Right kidney (tissue), 9 donors: ENCODE measurements around the gene LILRB3.
"Not testable (repeated sequence)": the region's sequence is repeated elsewhere in the genome, so short reads cannot be mapped to it uniquely, and the experiment has no call there.

ENCODE experiments used
- DNase-seq: peaks from one replicate; pipeline ENCODE4 v3.0.0-alpha.2; 2016
- long read RNA-seq, 8 donors: transcript quantifications; one replicate each; lab custom pipeline, GENCODE V29; 2026

The LILRB3 gene
- long read RNA-seq, donor 1 = 0 reads
- long read RNA-seq, donor 2 = 0 reads
- long read RNA-seq, donor 3 = 0 reads
- long read RNA-seq, donor 4 = 0 reads
- long read RNA-seq, donor 5 = 0 reads
- long read RNA-seq, donor 6 = 0 reads
- long read RNA-seq, donor 7 = 0 reads
- long read RNA-seq, donor 8 = 0 reads

DNA sequence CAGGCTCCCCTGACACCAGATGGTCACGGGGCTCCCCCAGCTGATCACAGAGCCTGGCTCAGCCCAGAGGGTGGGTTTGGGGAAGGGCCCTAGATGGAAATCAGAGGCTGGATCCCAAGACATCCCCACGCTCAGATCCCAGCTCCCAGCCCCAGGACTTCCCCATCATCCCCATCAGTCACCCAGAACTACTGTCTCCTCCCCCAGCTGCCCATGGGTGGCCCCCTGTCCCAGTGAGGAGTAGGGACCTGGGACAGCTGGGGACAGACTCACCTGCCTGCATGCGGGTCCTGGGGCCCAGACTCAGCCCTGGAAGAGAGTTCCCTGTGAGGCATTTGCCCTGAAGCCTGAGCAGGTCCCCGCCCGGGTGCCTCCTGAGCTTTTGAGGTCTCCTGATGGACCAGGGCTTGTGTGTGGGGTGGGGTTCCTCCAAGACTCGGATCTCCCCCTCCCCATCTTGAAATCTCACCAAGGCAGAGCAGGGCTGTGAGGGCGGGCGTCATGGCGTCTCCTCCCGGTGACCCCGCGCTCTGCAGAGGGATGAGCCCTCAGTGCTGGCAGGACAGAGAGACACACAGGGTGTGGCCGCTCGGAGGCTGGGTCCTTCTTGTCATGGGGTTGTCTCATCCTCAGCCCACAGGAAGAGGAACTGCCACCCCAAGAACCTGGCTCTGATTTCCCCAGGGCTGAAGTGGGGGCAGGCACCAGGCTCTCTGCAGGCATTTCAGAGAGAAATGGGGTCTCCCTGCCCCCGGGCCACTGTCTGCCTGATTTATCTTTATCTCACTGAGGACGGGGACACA is at the start of gene LILRB3:
Gene LILRB3, minus strand, starts transcription at position 534 of the 803 bp plus-strand sequence. Its CDS starts 31 bp downstream, at position 503.
- not testable (repeated sequence) for DNase-seq

DNA sequence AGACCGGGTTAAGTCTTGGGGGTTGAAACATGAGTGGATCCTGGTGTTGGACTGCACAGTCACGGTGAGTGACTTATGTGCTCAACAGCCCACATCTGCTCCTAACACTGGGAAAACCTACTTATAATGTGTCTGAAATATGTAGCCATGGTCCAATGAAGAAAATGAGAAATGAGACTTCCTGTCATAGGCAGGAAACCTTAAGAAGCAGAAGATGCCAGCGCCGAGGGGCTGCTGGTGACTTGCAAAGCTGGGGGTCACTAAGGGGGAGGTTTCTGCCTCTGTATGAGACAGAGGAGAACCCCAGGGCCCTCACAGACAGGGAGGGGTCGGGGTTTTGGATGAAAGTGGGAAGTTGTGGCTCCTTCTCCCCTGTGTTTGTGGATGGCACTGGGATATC is 49.4 kb upstream of the LILRB3 start:
- DNase-seq = not testable (repeated sequence)

DNA sequence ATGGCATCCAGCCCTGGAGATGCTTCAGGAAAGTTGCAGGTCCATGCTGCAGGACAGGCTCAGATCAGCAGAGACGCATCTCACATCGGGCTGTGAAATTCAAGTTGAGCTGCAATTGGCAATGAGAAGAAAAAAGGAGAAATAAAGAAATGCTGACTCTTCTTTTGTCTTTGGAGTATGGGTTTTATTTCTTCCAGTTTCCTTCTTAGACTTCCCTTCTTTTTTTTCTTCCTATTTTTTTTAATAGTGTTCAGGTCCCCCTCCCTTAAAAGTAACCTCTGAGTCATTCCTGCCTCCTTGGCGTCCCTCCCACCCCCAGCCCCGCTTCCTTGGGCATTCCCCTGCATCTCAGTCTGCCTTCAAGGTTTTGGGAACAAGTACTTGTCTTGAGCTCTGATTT is 48.8 kb upstream of the LILRB3 start:
- not testable (repeated sequence) for DNase-seq

DNA sequence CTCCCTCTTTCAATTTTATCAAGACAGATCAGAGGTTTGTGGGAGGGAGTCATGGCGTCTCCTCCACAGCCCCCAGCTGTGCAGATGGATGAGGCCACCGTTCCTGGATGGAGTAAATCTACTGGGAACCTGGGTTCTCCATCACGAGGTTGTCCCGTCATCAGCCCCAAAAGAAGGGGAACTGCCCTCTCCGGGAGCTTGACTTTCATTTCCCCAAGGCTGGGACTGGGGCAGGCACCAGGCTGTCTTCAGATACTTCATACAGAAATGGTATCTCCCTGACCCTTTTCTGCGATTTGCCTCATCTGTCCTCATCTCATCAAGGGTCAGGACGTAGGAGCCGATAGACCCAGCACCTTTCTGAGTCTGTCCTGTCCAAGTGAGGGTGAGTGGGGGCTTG is 48.3 kb upstream of the LILRB3 start:
- DNase-seq = no peak

DNA sequence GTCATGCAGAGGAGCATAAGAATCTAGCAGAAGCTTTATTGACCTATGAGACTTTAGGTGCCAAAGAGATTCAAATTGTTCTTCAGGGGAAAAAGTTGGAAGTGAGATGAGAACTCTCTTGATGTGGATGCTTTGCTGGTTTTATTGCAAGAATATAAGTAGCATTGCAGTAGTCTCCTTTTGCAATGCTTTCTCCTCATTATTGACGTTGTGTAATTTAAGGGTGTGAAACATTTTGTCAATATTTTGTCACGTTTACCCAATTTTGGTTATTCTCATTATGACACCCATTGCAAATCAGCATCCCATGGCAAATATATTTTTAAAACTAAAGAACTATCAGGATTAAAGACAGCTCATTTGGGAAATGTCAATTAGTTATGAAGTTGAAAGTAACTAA is 46.1 kb upstream of the LILRB3 start:
- DNase-seq = no peak

DNA sequence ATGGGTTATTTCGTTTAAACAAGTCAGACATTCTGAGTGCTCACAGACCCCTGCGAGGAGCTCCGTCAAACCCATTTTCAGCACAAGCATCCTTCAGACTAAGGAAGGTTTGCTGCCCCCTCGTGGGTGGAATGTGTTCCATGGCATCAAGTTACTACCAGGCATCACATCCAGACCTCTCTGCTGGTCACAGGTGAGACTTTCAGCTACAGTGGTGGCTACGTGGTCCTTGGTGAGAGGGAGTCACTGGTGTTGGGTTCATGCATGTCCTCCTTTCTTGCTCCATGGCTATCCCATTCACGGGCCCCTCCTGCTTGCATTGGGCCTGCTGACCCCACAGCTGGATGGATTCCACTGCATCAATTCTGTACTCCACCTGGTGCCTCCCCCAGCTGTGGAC is 43.3 kb upstream of the LILRB3 start:
- DNase-seq = peak; percentile 56

DNA sequence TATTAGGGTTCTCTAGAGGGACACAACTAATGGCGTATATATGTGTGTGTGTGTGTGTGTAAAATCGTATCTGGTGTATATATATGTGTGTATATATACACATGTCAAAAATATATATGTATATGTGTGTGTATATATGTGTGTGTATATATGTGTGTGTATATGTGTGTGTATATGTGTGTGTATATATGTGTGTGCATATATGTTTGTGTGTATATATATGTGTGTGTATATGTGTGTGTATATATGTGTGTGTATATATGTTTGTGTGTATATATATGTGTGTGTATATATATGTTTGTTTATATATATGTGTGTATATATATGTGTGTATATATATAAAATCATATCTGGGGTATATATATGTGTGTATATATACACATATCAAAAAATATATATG is 39.7 kb upstream of the LILRB3 start:
- DNase-seq = no peak

DNA sequence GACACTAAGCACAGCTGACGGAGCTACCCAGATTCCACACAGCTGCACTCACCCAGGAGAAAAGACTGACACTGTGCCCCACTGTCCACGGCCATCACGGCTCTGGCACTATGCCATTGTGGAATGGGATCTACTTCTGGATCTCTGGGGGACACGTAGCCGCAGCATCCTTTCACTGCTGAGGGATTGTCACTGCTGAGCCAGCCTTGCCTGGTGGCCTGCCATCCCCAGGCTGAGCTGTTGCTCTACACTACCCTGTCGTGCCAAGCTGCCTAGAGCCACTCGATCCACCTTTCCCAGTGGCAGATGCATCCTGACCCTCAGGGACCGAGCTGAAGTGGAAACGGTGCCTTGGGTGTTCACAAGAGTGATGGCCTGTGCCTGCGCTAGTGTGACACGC is 39.3 kb upstream of the LILRB3 start:
- no peak for DNase-seq

DNA sequence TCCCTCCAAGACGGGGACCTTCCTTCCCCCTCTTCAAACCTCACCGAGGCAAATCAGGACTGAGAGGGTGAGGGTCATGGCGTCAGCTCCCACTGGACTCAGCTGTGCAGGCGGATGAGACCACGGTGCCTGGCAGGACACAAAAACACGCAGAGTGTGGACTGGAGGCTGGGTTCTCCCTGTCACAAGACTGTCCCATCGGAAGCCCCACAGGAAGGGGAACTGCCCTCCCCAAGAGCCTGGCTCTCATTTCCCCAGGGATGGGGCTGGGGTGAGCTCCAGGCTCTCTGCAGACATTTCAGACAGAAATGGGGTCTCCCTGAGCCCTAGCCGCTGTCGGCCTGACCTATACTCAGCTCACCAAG is 34.3 kb upstream of the LILRB3 start, which contains the start of gene LILRB5:
Gene LILRB5, minus strand, starts transcription at position 158 of the 365 bp plus-strand sequence. Its CDS starts 80 bp downstream, at position 78.
- no peak for DNase-seq

DNA sequence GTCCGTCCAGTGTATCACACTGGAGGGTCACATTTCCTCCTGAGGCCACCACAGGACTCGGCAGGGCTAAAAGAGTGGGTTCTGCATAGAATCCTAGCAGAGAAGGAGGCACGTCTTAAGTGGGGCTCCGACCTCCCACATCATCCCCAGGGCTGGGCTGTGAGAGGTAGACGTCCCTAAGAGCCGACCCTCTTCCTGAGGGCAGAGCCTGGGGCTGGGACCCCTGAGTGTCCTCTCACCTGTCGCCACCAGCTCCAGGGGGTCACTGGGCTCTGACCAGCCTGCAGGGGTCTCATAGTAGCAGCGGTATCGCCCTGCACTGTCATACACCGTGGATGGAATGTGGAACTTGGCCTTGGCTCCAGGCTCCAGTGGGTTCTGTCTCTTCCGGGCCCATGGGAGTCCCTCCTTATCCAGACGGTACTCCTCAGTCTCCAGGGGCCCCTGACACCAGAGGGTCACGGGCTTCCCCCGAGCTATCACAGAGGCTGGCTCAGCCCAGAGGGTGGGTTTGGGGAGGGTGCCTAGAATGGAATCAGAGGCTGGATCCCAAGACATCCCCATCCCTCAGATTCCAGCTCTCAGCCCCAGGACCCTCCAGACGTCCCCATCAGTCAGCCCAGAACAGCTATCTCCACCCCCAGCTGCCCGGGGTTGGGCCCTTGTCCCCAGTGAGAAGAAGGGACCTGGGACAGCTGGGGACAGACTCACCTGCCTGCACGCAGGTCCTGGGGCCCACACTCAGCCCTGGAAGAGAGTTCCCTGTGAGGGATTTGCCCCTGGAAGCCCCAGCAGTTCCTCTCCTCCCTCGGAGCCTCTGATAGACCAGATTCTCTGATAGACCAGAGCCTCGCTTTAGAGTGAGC is 33.7 kb upstream of the LILRB3 start:
- DNase-seq = no peak

DNA sequence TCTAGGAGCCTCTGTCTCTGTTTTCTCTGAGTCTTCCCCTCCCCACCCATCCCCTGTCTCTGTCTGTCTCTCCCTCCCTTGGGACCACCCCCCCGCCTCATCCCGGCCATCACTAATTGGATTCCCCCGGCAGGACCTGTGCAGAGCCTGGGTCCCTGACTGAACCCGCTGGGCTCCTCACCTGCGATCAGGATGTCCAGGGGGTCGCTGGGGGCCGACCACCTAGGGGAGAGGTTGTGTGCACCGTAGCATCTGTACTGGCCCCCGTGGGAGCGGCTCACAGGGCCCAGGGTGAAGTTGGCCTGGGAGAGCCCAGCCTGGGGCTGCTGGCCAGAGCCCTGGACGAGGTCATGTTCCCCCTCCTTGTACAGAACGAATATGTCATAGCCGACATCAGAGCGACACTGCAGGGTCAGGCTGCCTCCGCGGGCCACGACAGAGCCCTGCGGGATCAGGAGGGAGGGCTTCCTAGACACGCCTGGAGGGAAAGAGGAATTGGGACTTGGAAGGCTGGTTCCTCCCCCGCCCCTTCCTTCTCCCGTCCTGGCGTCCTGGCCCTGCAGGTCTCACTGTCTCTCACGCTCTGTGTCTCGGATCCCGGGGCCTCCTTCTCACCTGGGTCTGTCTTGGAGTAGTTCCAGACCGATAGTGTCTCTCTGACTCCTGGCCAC is 32.4 kb upstream of the LILRB3 start:
- no peak for DNase-seq

DNA sequence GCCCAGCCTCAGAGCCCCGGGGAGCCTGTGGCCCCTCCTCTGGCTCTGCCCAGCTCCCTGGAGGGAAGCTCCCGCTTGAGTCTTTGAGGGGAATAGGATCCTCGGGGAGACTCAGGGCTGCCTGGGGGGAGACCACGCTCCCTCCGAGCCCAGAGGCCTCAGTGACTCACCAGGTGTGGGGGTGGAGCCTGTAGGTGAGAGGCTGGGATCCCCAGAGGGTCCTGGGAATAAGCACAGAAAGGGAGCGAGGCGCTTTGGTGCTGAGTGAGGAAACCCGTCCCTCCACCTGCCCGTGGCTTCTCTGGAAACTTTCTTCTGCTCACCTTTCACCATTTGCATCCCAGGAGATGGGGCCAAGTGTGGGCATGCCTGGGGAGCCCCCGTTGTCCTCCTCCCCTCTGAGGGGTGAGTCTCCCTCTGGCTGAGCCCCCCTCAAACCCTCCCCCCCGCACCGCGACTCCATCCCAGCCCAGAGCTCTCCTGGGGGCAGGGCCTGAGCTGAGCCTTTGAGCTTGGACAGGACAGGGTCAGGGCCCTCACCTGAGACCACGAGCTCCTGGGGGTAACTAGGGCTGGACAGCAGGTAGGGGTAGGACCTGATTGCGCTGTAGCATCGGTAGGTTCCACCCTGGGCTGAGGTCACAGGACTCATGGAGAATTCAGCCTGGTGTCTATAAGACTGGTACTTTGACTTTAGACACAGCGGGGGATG is 31.5 kb upstream of the LILRB3 start:
- no peak for DNase-seq

DNA sequence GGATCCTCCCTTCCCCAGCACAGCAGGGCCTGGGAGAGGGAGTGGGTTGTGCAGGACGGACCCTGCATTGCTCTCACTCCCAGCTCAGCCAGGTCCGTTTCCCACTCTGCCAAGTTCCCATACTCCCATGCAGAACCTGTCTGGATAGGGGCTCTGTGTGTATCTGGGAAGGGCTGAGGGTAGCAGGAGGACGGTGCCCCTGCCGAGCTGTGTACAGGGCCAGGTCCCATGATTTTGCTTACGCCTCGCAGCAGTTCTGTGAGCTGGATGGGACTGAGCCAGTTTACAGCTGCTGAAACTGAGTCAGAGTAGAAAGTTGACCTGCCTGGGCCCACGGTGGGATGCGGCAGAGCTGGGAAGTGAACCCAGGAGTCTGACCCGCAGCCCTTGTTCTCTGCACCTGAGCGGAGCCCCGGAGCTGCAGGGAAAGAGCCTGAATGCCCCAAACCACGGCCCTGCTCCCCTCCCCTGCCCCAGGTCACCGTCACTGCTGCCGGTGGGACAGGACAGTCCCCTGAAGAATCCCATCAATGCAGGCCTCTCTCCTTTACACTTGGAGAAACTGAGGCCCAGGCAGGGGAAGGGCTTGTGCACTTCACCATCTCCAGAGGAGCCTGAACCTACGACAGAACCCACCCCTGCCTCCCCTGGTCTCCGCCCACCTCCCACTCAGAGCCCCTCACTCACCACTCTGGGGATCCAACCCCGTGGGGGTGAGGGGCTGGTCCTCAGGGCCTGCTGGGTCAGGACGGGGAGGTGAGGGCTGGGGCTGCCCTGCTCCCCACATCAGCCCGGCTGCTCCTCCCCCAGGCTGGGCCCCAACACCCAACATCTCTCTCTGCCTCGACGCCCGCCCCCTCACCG is 30.8 kb upstream of the LILRB3 start:
- DNase-seq = no peak

DNA sequence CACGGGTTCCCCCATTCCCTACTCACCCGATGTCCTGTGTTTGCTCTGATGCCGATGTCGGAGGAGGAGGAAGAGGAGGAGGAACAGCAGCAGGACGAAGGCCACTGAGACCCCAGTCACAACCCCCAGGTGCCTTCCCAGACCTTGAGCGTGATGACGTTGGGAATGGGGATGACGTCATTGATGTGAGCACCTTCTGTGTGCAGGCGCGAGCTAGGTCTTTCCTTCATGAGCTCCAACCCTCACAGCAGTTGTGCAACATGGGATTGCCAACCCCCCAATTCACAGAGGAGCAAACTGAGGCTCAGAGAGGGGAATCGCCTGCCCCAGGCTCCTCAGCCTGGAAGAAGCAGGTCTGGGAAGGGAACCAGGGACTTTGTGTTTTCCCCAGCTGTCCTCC is 30.0 kb upstream of the LILRB3 start:
- DNase-seq = no peak

DNA sequence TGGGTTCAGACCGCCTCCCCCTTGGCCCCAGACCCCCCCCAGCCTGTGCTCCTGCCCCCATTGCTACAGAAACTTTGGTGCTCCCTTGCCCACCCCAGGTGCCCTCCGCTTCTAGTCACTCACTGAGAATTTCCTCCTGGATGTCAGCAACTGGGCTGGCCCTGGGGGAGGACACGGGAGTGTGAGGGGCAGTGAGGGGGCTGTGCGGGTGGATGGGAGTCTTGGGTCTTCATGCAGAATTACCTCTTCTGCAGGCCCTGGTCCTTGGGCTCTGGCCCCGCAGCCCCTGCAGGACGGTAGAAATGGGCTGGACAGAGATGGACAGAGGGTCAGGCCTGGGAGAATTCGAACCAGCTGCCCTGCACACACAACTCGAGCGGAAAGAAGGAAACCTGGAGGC is 29.4 kb upstream of the LILRB3 start:
- DNase-seq = no peak

DNA sequence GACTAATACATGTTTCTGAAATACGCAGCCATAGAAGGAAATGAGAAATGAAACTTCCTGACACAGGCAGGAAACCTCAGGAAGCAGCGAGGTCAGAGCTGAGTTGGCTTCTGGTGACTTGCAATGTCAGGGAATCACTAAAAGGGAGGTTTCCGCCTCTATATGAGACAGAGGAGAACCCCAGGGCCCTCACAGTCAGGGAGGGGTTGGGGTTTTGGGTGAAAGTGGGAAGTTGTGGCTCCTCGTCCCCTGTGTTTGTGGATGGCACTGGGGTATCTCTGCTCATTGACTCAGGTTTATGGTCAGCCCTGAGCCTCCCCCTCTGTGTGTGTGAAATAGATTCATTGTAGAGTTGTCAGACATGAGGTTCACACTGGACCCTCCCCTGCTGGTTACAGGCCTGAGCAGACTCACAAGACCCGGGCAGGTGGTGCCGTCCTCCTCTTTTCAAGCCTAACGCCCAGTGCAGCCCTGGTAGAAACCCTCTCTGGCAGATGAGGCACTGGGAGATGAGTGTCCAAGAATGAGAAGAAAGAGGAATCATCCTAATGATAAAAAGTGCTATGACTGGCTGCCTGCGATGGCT is 25.3 kb upstream of the LILRB3 start:
- no peak for DNase-seq

DNA sequence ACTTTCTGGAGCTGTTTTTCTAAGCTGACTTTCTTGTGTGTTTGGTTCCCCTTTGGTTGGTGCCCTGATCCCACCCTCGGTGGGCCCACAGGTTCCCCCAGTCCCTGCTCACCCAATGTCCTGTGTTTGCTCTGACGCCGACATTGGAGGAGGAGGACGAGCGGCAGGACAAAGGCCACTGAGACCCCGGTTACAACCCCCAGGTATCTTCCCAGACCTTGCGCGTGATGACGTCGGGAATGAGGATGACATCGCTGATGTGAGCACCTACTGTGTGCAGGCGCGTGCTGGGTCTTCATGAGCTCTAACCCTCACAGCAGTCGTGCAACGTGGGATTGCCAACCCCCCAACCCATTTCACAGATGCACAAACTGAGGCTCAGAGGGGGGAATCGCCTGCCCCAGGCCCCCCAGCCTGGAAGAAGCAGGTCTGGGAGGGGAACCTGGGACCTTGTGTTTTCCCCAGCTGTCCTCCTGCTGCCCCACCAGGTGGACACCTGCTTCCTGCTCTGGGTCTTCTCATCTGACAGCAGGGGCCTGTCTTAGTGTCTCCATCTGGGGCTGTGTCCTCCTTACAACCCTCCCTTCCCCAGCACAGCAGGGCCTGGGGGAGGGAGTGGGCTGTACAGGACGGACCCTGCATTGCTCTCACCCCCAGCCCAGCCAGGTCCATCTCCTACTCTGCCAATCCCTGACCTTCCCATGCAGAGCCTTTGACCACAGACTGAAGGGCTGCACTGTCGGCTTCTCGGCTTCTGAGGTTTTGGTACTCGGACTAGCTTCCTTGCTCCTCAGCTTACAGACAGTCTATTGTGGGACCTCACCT is 24.5 kb upstream of the LILRB3 start:
- DNase-seq = no peak

DNA sequence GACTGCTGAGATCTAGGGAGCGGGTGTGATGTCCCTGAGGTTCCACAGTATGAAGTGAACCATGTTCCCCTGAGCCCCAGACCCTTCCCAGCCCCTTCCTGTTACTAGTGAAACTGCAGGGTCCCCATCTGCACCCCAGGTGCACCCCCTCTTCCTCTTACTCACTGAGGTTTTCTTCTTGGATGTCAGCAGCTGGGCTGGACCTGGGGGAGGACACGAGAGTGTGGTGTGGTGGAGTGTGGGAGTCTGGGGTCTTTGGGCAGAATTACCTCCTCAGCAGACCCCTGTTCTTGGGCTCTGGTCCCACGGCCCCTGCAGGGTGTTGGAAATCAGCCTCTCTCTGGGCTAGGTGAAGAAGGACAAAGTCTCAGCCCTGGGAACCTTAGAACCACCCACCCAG is 23.1 kb upstream of the LILRB3 start:
- no peak for DNase-seq

DNA sequence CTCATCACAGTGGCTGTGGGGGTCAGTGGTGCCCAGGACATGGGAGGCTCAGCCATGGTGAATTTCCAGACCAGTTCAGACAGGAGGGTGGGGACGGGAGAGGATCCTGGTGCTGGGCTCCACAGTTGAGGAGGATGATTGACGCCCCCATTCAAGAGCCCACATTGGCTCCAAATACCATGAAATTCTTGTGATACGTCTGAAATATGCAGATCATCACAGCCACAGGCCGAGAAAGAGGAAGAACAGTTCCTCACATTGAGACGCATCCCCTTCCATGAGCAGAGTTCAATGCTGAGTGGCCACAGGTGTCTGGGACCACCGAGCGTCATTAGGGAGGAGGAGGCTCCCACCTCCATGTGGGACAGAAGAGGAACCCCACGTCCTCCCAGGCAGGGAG is 21.0 kb upstream of the LILRB3 start:
- not testable (repeated sequence) for DNase-seq

DNA sequence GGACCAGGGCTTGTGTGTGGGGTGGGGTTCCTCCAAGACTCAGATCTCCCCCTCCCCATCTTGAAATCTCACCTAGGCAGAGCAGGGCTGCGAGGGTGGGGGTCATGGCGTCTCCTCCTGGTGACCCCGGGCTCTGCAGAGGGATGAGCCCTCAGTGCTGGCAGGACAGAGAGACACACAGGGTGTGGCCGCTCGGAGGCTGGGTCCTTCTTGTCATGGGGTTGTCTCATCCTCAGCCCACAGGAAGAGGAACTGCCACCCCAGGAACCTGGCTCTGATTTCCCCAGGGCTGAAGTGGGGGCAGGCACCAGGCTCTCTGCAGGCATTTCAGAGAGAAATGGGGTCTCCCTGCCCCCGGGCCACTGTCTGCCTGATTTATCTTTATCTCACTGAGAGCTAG is 19.8 kb upstream of the LILRB3 start, which contains the start of gene LILRA6:
Gene LILRA6, minus strand, starts transcription at position 145 of the 400 bp plus-strand sequence.
- DNase-seq = not testable (repeated sequence)
